Natural killer cell (primary cell): ENCODE measurements around the gene MACF1. TPM values are rescaled to one million over a fixed set of nuclear protein-coding genes. Genes with fewer than 3 reads are reported as not detected.

Source experiments
- ATAC-seq, 3 donors: fragments of 150-1000 bp in 2 of 3; fragments of 200-7000 bp in 1 of 3; cut with Tn5 transposase; 1 replicate in 1 of 3; 2 replicates in 2 of 3; pipeline ENCODE4 v1.10.0; 2021; ENCODE audit warnings: mild to moderate bottlenecking in 2 of 3, moderate library complexity in 2 of 3
- DNase-seq, 2 donors: peaks; one replicate each; pipeline versions ENCODE4 v3.0.0 to v3.0.0-alpha.2; 2013 to 2021; ENCODE audit warnings: mixed read lengths in 1 of 2
- H3K27ac ChIP-seq: one replicate; pipeline ENCODE4 v1.5.1; 2013; ENCODE audit warnings: mild to moderate bottlenecking, low read length
- H3K27me3 ChIP-seq: one replicate; pipeline ENCODE4 v1.6.1; 2013; ENCODE audit warnings: low read length; ENCODE audit not compliant: control insufficient read depth, insufficient read depth
- H3K36me3 ChIP-seq: one replicate; pipeline ENCODE4 v1.6.1; 2013; ENCODE audit warnings: low read length; ENCODE audit not compliant: control insufficient read depth, insufficient read depth
- H3K4me1 ChIP-seq: one replicate; pipeline ENCODE4 v1.6.1; 2013; ENCODE audit warnings: low read length; ENCODE audit not compliant: control insufficient read depth, insufficient read depth
- H3K4me3 ChIP-seq: one replicate; pipeline ENCODE4 v1.5.1; 2013; ENCODE audit warnings: low read length
- H3K9me3 ChIP-seq: one replicate; pipeline ENCODE4 v1.6.1; 2013; ENCODE audit warnings: low read length; ENCODE audit not compliant: control insufficient read depth, insufficient read depth
- H3K27ac Mint-ChIP-seq, 2 donors: one replicate each; pipeline ENCODE4 v1.8.0; 2022; ENCODE audit warnings: mild to moderate bottlenecking in 2 of 2, mixed read lengths in 2 of 2, moderate library complexity in 1 of 2
- H3K27me3 Mint-ChIP-seq, 2 donors: one replicate each; pipeline ENCODE4 v1.8.0; 2022; ENCODE audit warnings: low read depth in 2 of 2, mixed read lengths in 2 of 2
- H3K36me3 Mint-ChIP-seq: one replicate; pipeline ENCODE4 v1.8.0; 2022; ENCODE audit warnings: mixed read lengths
- H3K4me1 Mint-ChIP-seq, 2 donors: one replicate each; pipeline ENCODE4 v1.8.0; 2022; ENCODE audit warnings: mixed read lengths in 2 of 2
- H3K4me3 Mint-ChIP-seq: one replicate; pipeline ENCODE4 v1.8.0; 2022; ENCODE audit warnings: mild to moderate bottlenecking, moderate library complexity, mixed read lengths
- H3K9me3 Mint-ChIP-seq, 2 donors: one replicate each; pipeline ENCODE4 v1.8.0; 2022; ENCODE audit warnings: mixed read lengths in 2 of 2
- CTCF ChIP-seq: fragments of 200-600 bp; IDR thresholded peaks from one replicate; pipeline ENCODE4 v1.8.0; 2022; ENCODE audit warnings: antibody characterized with exemption
- WGBS: methylation state at CpG from one replicate; pipeline ENCODE4 v1.1.7; 2013; ENCODE audit warnings: missing lambda C conversion rate; ENCODE audit not compliant: insufficient coverage; 5-methylcytosine and 5-hydroxymethylcytosine counted together
- intact Hi-C: fragments of 100-400 bp; cut with micrococcal nuclease; formaldehyde crosslinking; loops from one replicate; pipeline ENCODE4 v1.14.2; 2022
- total RNA-seq, 4 donors: library from RNA; stranded (reverse); fragments of 120-200 nt in 1 of 4; gene quantifications; one replicate each; pipeline versions ENCODE4 v1.2.3 to v1.2.4, GENCODE V29; 2013 to 2022

MACF1 gene
- total RNA-seq, 3 donors from 2014 or later (not counting 1 experiment from before 2014, with no cell fraction given): 752 to 811 (median 752) TPM

GRCh38 chr1:39173995-39174380 lies 30.5 kb upstream of the MACF1 start:
- intact Hi-C loops: no loop called here
- Mint-ChIP-seq H3K36me3 (no peaks in the 10 kb centered on the region), H3K27ac (no peak overlapping the region), H3K9me3 (no peaks in the 10 kb centered on the region), H3K27me3 (no peaks in the 10 kb centered on the region), H3K4me1 (no peaks in the 10 kb centered on the region), H3K4me3 (no peak overlapping the region)
- H3K4me3 ChIP-seq: no peak overlapping the region
- ATAC-seq (no peak), DNase-seq (no peak)
- no peaks in the 10 kb centered on the region for H3K9me3 ChIP-seq
- no peak for TF ChIP-seq CTCF
- H3K27me3 ChIP-seq: no peaks in the 10 kb centered on the region
- no peaks in the 10 kb centered on the region for H3K36me3 ChIP-seq
- WGBS: 81% methylated on average over 2 of the region's 2 CpGs
- no peak overlapping the region for H3K27ac ChIP-seq
- no peaks in the 10 kb centered on the region for H3K4me1 ChIP-seq

- intact Hi-C loops: no loop called here
- TF ChIP-seq CTCF: no peak
- H3K27ac ChIP-seq: no peak overlapping the region
- DNase-seq: no peak
- Mint-ChIP-seq H3K27me3 (no peaks in the 10 kb centered on the region), H3K36me3 (no peaks in the 10 kb centered on the region), H3K4me3 (no peak overlapping the region), H3K9me3 (no peaks in the 10 kb centered on the region), H3K4me1 (no peaks in the 10 kb centered on the region), H3K27ac (no peak overlapping the region)
- no peaks in the 10 kb centered on the region for H3K9me3 ChIP-seq
- H3K27me3 ChIP-seq: no peaks in the 10 kb centered on the region
- no peak for ATAC-seq
- H3K4me1 ChIP-seq: no peaks in the 10 kb centered on the region
- WGBS: 91% methylated on average over 5 of the region's 5 CpGs
- no peak overlapping the region for H3K4me3 ChIP-seq
- no peaks in the 10 kb centered on the region for H3K36me3 ChIP-seq
These were observed 30.0 kb upstream of the MACF1 start for GRCh38 chr1:39174390-39175081.

DNA sequence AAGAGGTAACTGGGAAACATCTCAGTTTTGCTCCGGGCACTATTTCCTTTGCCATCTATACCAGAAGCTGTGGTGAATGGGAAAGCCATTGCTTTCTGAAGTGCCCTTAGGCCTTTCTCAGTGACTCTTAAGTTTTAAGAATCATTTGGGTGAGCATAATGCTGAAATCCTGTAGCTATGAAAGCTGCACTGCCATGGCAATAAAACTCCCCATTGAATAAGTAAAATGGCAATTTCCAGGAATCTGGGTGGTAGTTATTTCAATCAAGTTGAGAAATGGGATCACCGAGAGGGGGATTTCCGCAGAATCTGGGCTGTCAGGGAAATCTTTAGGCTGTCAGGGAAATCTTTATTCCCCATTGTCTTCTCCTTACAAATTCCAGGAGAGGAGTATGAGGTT lies 26.8 kb upstream of the MACF1 start:
- H3K4me1 ChIP-seq: no peaks in the 10 kb centered on the region
- 100% methylated on average over 3 of the region's 3 CpGs for WGBS
- intact Hi-C loops: no loop called here
- no peaks in the 10 kb centered on the region for H3K4me1 Mint-ChIP-seq
- no peaks in the 10 kb centered on the region for H3K36me3 Mint-ChIP-seq
- H3K27ac ChIP-seq: no peak overlapping the region
- H3K36me3 ChIP-seq: no peaks in the 10 kb centered on the region
- TF ChIP-seq CTCF: no peak
- DNase-seq (no peak), ATAC-seq (no peak)
- no peak overlapping the region for H3K4me3 ChIP-seq
- H3K27me3 Mint-ChIP-seq: no peaks in the 10 kb centered on the region
- no peaks in the 10 kb centered on the region for H3K9me3 Mint-ChIP-seq
- H3K27me3 ChIP-seq: no peaks in the 10 kb centered on the region
- no peaks in the 10 kb centered on the region for H3K9me3 ChIP-seq
- no peak overlapping the region for H3K4me3 Mint-ChIP-seq
- H3K27ac Mint-ChIP-seq: no peak overlapping the region
